GM19328 (cell line): ENCODE measurements around the gene DLX3.

Experiments
- ATAC-seq: cut with Tn5 transposase; IDR thresholded peaks from one replicate; pipeline ENCODE4 v1.9.1; 2021; ENCODE audit warnings: mild to moderate bottlenecking, moderate library complexity; ENCODE audit not compliant: unreplicated experiment

The DLX3 gene

DNA sequence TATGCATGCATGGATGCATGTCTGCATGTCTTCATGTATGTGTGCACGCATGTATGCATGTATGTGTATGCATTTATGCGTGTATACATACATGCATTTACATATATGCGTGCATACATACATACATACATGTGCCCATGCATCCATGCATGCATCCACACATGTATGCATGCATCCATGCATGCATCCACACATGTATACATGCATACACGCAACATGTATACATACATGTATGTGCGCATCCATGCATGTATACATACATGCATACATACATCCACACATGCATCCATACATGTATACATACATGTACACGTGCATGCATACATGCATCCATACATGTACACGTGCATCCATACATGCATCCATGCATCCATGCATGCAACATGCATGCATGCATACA, 29.8 kb upstream of the DLX3 start:
- ATAC-seq: no peak

GRCh38 chr17:50023520-50023919, 28.5 kb upstream of the DLX3 start:
- no peak for ATAC-seq

- ATAC-seq: no peak
Measured at GRCh38 chr17:50022463-50023130, 27.6 kb upstream of the DLX3 start.

GRCh38 chr17:50021681-50022370, 26.8 kb upstream of the DLX3 start:
- ATAC-seq: no peak

GRCh38 chr17:50020841-50021599, 26.0 kb upstream of the DLX3 start:
- no peak for ATAC-seq

GRCh38 chr17:50018909-50019308, 23.9 kb upstream of the DLX3 start:
- no peak for ATAC-seq

DNA sequence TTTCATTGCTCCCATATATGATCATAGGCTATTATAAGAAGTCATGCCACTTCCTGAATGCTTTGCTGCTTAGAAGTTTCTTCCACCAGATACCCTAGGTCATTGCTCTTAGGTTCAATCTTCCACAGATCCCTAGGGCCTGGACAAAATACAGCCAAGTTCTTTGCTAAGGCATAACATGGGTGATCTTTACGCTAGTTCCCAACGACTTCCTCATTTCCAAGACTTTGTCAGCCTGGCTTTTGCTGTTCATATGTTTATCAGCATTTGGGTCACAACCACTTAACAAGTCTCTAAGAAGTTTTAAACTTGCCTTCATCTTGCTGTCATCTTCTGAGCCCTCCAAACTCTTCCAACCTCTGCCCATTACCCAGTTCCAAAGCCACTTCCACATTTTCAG, 20.1 kb upstream of the DLX3 start:
- no peak for ATAC-seq

DNA sequence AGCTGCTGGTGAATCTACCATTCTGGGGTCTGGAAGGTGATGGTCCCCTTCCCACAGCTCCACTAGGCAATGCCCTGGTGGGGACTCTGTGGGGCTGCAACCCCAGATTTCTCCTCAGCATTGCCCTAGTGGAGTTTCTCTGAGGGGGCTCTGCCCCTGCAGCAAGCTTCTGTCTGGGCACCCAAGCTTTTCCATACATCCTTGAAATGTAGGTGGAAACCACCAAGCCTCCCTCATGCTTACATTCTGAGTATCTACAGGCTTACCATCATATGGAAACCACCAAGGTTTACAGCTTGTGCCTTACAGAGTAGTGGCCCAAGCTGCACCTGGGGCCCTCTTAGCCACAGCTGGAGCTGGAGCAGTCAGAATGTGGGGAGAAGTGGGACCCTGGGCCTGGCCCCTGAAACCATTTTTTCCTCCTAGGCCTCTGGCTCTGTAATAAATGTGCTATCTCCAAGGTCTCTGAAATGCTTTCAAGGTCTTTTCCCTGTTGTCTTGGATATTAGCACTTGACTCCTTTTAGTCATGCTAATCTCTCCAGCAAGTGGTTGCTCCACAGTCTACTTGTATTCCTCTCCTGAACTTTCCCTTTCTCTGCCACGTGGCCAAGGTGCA, 19.6 kb upstream of the DLX3 start:
- no peak for ATAC-seq

DNA sequence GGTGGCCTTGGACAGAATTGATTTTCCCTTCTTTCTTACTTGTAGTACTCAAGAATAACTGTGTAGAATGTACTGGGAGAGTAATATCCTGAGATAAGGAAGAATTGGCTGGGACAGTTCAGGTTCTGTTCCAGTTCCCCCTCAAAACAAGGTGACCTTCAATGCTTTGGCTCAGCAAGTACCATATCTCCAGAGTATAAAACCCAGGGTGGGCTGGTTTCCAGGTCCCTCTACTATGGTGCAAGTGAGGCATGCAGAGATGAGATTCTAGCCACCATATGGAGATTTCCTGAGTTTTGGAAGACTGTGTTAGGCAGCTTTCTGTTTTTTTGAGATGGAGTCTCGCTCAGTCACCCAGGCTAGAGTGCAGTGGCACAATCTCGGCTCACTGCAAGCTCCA, 18.1 kb upstream of the DLX3 start:
- no peak for ATAC-seq

GRCh38 chr17:50009282-50009681, 14.3 kb upstream of the DLX3 start:
- no peak for ATAC-seq

- ATAC-seq: no peak
Measured at GRCh38 chr17:50003911-50004310, 8.9 kb upstream of the DLX3 start.

- ATAC-seq: no peak
Measured at GRCh38 chr17:49998836-49999511, 4.0 kb upstream of the DLX3 start.

DNA sequence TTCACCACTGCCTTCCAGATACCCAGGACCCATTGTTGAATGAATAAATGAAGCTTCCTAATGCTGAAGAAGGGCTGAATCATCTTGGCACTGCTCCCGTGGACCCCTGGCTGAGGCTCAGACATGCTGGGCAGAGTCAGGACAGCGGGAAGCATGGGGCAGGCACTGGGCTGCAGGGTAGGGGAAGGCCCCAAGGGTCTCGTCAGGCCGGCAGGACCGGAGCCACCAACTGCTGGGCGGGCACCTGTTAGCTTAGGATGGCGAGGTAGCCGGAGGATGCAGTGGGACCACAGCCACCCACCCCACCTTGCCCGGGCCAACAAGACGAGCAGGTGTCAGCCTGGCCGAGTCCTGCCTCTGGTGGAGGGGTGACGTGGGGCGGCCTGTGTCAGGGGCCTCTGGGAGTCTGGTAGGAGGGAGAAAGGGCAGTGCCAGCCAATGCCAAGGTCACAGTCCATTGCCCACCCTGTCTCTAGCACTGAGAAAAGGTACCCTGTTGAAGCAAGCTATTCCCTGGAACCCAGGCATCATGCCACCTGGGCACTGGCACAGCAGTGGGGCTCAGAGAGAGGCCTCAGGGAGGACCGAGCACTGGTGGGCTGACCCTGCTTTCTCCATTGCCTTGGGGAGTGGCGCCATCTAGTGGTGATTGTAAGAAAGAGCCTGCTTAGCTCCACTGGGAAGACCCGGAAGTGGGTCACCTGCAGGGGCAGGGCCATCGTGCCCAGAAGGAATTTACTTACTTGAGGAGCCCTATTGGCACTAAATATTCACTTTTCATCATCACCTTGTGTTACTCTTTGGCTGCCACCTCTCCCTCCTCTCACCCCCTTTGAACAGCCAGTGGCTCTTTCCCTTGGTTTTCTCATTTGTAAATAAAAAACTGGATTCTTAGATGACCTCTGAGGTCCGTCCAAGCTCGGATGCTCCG, 3.0 kb upstream of the DLX3 start:
- ATAC-seq: no peak

GRCh38 chr17:49997301-49997650, 2.3 kb upstream of the DLX3 start:
- ATAC-seq: no peak

DNA sequence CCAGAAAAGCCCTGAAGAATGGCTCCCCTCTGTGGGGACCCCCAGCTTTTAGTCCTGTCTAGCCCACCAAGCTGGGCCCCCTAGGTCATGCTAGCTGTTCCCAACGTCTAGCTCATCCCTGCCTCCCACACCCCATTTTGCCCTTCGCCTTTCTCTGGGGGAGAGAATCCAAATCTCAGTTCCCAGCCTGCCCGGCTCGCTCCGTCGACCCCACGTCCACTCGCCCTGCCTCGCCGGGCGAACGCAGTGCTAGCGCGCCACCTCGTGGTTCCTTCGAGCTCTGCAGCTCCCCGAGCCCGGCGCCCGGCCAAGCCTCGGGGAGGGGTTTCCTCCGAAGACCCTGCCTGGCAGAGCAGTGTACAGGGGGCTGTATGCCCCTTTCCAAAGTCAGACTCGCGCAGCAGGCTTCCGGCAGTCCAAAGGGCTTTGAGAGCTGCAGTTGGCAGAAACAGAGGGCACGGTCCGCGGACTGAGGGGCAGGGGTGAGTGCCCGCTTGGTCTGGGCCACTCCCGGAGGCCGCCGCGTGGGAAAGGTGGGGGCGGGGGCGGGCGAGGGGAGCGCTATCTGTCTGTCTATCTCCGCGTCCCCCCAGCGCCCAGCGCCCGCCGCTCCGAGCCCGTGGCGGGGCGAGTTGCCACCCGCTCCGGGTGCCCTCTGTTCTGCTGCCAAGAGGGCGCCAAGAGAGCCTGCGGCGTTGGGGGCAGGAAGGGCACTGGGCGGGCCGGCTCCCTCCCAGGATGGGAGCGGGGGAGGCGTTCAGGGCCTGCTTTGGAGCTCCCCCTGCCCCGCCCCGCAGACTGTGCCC, 1.7 kb upstream of the DLX3 start:
- no peak for ATAC-seq

DNA sequence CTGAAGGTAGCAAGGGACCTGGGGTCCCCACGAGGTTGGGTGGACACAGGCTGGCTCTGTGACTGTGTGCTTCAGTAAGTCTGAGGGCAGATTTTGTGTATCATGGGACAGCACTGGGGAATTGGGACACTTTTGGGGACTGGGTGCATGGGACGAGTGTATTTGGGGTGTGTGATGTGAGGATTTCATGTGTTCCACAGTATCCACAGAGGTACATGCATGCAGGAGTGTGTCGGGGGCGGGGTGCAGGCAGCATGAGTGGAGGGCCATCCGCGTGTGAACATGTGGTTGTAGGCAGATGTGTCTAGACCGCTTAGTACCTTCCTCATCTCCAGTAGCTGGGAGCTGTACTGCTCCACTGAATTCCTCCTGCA, 1.1 kb upstream of the DLX3 start:
- no peak for ATAC-seq

DNA sequence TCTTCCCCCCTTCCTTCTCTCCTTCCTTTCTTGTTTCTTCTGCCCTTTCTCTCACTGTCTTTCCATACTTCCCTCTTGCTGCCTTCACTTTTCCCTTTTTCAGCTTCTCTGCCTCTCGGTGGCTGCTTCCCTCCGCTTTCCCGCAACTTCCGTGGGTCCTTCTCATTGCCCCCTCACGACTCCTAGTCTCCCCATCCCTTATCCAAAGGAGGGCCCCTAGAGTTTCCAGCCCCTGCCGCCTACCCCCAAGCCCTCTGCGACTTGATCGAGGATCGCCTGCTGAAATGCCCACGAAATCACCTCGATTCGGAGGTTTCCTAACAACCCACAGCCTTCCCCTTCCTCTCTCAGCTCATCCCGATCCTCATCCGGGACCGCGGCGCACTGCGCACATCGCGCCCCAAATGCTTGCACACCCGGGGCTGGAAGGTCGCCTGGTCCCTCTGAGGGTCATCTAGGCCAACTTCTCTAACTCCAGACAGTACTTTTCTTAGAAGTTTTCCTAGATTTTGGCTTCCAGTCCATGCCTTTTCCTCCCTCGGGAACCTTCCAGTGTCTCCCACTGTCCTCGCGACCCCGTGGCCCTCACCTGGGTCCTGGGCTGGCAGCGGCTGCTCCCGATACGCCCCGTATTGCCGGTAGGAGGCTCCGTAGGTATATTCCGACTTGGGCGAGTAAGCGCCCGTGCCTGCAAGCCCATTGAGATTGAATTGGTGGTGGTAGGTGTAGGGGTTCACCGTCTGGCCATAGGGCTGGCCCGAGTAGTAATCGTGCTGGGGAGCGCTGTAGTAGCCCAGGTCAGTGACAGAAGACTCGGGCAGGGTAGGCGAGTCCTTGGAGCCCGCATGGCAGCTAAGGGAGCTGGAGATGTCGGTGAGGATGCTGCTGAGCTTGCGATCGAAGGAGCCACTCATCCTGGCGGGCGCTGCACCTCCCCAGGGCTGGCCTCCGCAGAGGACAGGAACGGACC, 654 bp downstream of the DLX3 start:
- no peak for ATAC-seq

- no peak for ATAC-seq
Measured at GRCh38 chr17:49993423-49994060, 1.5 kb downstream of the DLX3 start.
